ENCODE results near the gene PPP1R27. TPM values are rescaled to one million over a fixed set of nuclear protein-coding genes. Genes with fewer than 3 reads are reported as not detected.

The PPP1R27 gene
- total and polyA plus RNA-seq, 8 donors = 0.19 to 1.5 (median 1.1) TPM; not detected in 5

GRCh38 chr17:81806461-81807209 lies 28.2 kb downstream of the PPP1R27 start:
- Histone ChIP-seq H3K9me3 (no peaks in the 10 kb centered on the region), H3K36me3 (no peaks in the 10 kb centered on the region), H3K4me1 (peaks cover 0 to 11% (median 10%) of the 10 kb centered on the region in 3 donors), H3K27ac (no peak overlapping the region), H3K27me3 (peaks cover 0 to 8% (median 2%) of the 10 kb centered on the region in 4 donors), H3K4me3 (no peak overlapping the region)
- FAIRE-seq (no peak), DNase-seq (peak in 2 of 6 donors; percentile 23 to 60), ATAC-seq (no peak)
- WGBS, 2 donors = 14 to 19% methylated on average over 23 of the region's 23 CpGs
- intact Hi-C loops (cut with DNase I) = no loop called here
- TF ChIP-seq CTCF (IDR thresholded peaks at IDR 0.05) = no peak

- intact Hi-C loops (cut with DNase I) = no loop called here
- WGBS, 2 donors = 35 to 43% methylated on average over 18 of the region's 18 CpGs
- Histone ChIP-seq H3K9me3 (no peaks in the 10 kb centered on the region), H3K4me3 (no peak overlapping the region), H3K36me3 (no peaks in the 10 kb centered on the region), H3K27ac (no peak overlapping the region), H3K27me3 (peaks cover 0 to 8% (median 2%) of the 10 kb centered on the region in 4 donors), H3K4me1 (peaks cover 0 to 11% (median 10%) of the 10 kb centered on the region in 3 donors)
- no peak for FAIRE-seq
- TF ChIP-seq CTCF (IDR thresholded peaks at IDR 0.05) = no peak
- peak in 2 of 6 donors; percentile 20 to 69 for DNase-seq
- ATAC-seq = no peak
These were observed 29.0 kb downstream of the PPP1R27 start for GRCh38 chr17:81805707-81806460.

GRCh38 chr17:81804559-81805399 lies 30.1 kb downstream of the PPP1R27 start:
- ATAC-seq (peak; percentile 43 to 61 (median 49)), FAIRE-seq (no peak), DNase-seq (peak in 3 of 6 donors; percentile 50 to 82 (median 63))
- intact Hi-C loops (cut with DNase I) = no loop called here
- no peak overlapping the region for H3K27ac ChIP-seq
- 2% methylated on average over 53 to 65 of the region's 65 CpGs for WGBS, 2 donors
- peaks cover 0 to 11% (median 10%) of the 10 kb centered on the region in 3 donors for H3K4me1 ChIP-seq
- no peak for TF ChIP-seq CTCF (IDR thresholded peaks at IDR 0.05)
- peak overlapping the region in 1 of 4 donors; percentile 28 for H3K4me3 ChIP-seq
- H3K36me3 ChIP-seq = no peaks in the 10 kb centered on the region
- peaks cover 0 to 8% (median 2%) of the 10 kb centered on the region in 4 donors for H3K27me3 ChIP-seq
- no peaks in the 10 kb centered on the region for H3K9me3 ChIP-seq

GRCh38 chr17:81803728-81804558 lies 30.9 kb downstream of the PPP1R27 start, which contains the start of gene GCGR:
TSS of gene GCGR (plus strand) at chr17:81804150. CDS start at chr17:81809019, 4,869 bp downstream.
- Histone ChIP-seq H3K27ac (no peak within 1 kb of the TSS), H3K4me3 (peak within 1 kb of the TSS in 1 of 4 donors; percentile 28), H3K27me3 (peaks cover 0 to 8% (median 2%) of the 10 kb centered on the region in 4 donors), H3K36me3 (no peaks in the 10 kb centered on the region), H3K9me3 (no peaks in the 10 kb centered on the region), H3K4me1 (peaks cover 0 to 11% (median 10%) of the 10 kb centered on the region in 3 donors)
- no peak for FAIRE-seq
- intact Hi-C loops (cut with DNase I) = no loop called here
- 1% methylated on average over 55 to 110 of the region's 110 CpGs for WGBS, 2 donors
- peak in 1 of 4 donors; percentile 23 for ATAC-seq
- DNase-seq = peak in 2 of 6 donors; percentile 33 to 74
- no peak for TF ChIP-seq CTCF (IDR thresholded peaks at IDR 0.05)

Measured in pancreas (tissue), 10 donors.